SHP77 treated with DMSO at 0.1 percent for 48 hours (cell line): Measurements from ENCODE around the gene ATRNL1.

Experiments
- DNase-seq: peaks from one replicate; lab custom pipeline; 2025; lab: John Stamatoyannopoulos, UW

ATRNL1 gene

GRCh38 chr10:115903207-115903606 lies 810.0 kb downstream of the ATRNL1 start:
- no peak for DNase-seq

- DNase-seq: no peak
Observed at GRCh38 chr10:115903845-115904244, 810.7 kb downstream of the ATRNL1 start.

- no peak for DNase-seq
Observed at GRCh38 chr10:115909037-115909436, 815.9 kb downstream of the ATRNL1 start.

GRCh38 chr10:115909962-115910731 lies 817.0 kb downstream of the ATRNL1 start:
- DNase-seq: no peak

- DNase-seq: no peak
Observed at GRCh38 chr10:115914475-115914874, 821.3 kb downstream of the ATRNL1 start.

GRCh38 chr10:115915429-115915828 lies 822.3 kb downstream of the ATRNL1 start:
- DNase-seq: no peak

- no peak for DNase-seq
Observed at GRCh38 chr10:115918812-115919211, 825.6 kb downstream of the ATRNL1 start.

- no peak for DNase-seq
Observed at GRCh38 chr10:115921795-115922194, 828.6 kb downstream of the ATRNL1 start.

GRCh38 chr10:115931309-115931708 lies 838.1 kb downstream of the ATRNL1 start:
- DNase-seq: no peak

- no peak for DNase-seq
Observed at GRCh38 chr10:115932099-115932498, 838.9 kb downstream of the ATRNL1 start.

- DNase-seq: no peak
Observed at GRCh38 chr10:115933098-115933497, 839.9 kb downstream of the ATRNL1 start.

- no peak for DNase-seq
Observed at GRCh38 chr10:115935731-115936130, 842.6 kb downstream of the ATRNL1 start.

GRCh38 chr10:115936926-115937767 lies 844.0 kb downstream of the ATRNL1 start:
- no peak for DNase-seq

GRCh38 chr10:115937768-115938056 lies 844.5 kb downstream of the ATRNL1 start:
- no peak for DNase-seq

- DNase-seq: no peak
Observed at GRCh38 chr10:115939101-115939854, 846.1 kb downstream of the ATRNL1 start.

GRCh38 chr10:115941361-115941771 lies 848.2 kb downstream of the ATRNL1 start:
- no peak for DNase-seq

- no peak for DNase-seq
Observed at GRCh38 chr10:115942101-115942500, 848.9 kb downstream of the ATRNL1 start.

GRCh38 chr10:115944538-115944937 lies 851.4 kb downstream of the ATRNL1 start:
- DNase-seq: no peak

GRCh38 chr10:115945701-115946445 lies 852.7 kb downstream of the ATRNL1 start:
- no peak for DNase-seq

GRCh38 chr10:115947104-115947503 lies 853.9 kb downstream of the ATRNL1 start:
- no peak for DNase-seq

GRCh38 chr10:115948465-115948864 lies 855.3 kb downstream of the ATRNL1 start:
- DNase-seq: no peak

- DNase-seq: no peak
Observed at GRCh38 chr10:115949282-115949844, 856.2 kb downstream of the ATRNL1 start.
